Measurements from ENCODE around the gene SCARB2.

SCARB2 gene

GRCh38 chr4:76197971-76198410, 15.6 kb downstream of the SCARB2 start:
- no peak for DNase-seq

GRCh38 chr4:76197031-76197743, 16.4 kb downstream of the SCARB2 start:
- no peak for DNase-seq

GRCh38 chr4:76196376-76196775, 17.2 kb downstream of the SCARB2 start:
- no peak for DNase-seq

GRCh38 chr4:76195326-76195725, 18.3 kb downstream of the SCARB2 start:
- no peak for DNase-seq

- no peak for DNase-seq
Measured at GRCh38 chr4:76194325-76194724, 19.3 kb downstream of the SCARB2 start.

- no peak for DNase-seq
Measured at GRCh38 chr4:76192236-76192635, 21.4 kb downstream of the SCARB2 start.

- DNase-seq = no peak
Measured at GRCh38 chr4:76188557-76188956, 25.1 kb downstream of the SCARB2 start.

- DNase-seq = no peak
Measured at GRCh38 chr4:76188149-76188548, 25.5 kb downstream of the SCARB2 start.

- no peak for DNase-seq
Measured at GRCh38 chr4:76187152-76187551, 26.5 kb downstream of the SCARB2 start.

- DNase-seq = no peak
Measured at GRCh38 chr4:76182463-76182862, 31.2 kb downstream of the SCARB2 start.

- peak; percentile 71 for DNase-seq
Measured at GRCh38 chr4:76179398-76180318, 34.0 kb downstream of the SCARB2 start.

GRCh38 chr4:76178296-76178695, 35.3 kb downstream of the SCARB2 start:
- DNase-seq = no peak

GRCh38 chr4:76177709-76178108, 35.9 kb downstream of the SCARB2 start:
- DNase-seq = no peak

- no peak for DNase-seq
Measured at GRCh38 chr4:76175336-76175735, 38.3 kb downstream of the SCARB2 start.

GRCh38 chr4:76174216-76174615, 39.4 kb downstream of the SCARB2 start:
- DNase-seq = no peak

- no peak for DNase-seq
Measured at GRCh38 chr4:76168688-76169087, 44.9 kb downstream of the SCARB2 start.

GRCh38 chr4:76166480-76166879, 47.1 kb downstream of the SCARB2 start:
- no peak for DNase-seq

GRCh38 chr4:76160355-76160754, 53.3 kb downstream of the SCARB2 start:
- DNase-seq = no peak

GRCh38 chr4:76156635-76157034, 57.0 kb downstream of the SCARB2 start:
- DNase-seq = no peak

- no peak for DNase-seq
Measured at GRCh38 chr4:76155979-76156378, 57.6 kb downstream of the SCARB2 start.

- no peak for DNase-seq
Measured at GRCh38 chr4:76153356-76153755, 60.3 kb downstream of the SCARB2 start.

- peak; percentile 92 for DNase-seq
Measured at GRCh38 chr4:76148142-76148865, 65.3 kb downstream of the SCARB2 start, which contains the start of gene NUP54. Gene NUP54 (minus strand): TSS chr4:76148397. CDS start chr4:76148374, 23 bp downstream.

- peak; percentile 22 for DNase-seq
Measured at GRCh38 chr4:76147454-76148141, 66.0 kb downstream of the SCARB2 start.
